SK-N-MC (cell line): Measurements from ENCODE around the gene HK1.

ENCODE experiments used
- DNase-seq: peaks from one replicate; pipeline ENCODE4 v3.0.0-alpha.2; 2011; ENCODE audit warnings: low read depth, low spot score
- H3K27ac ChIP-seq: fragments of 200-600 bp; sonication (generic); 2 replicates; pipeline ENCODE4 v1.5.1; 2016; ENCODE audit warnings: mixed run types
- H3K36me3 ChIP-seq: fragments of 200-600 bp; sonication (generic); 2 replicates; pipeline ENCODE4 v1.6.1; 2017; ENCODE audit warnings: antibody characterized with exemption, low read length, mixed read lengths; ENCODE audit not compliant: insufficient read depth
- H3K4me3 ChIP-seq: fragments of 200-600 bp; sonication (generic); 2 replicates; pipeline ENCODE4 v1.5.1; 2016
- H3K9ac ChIP-seq: fragments of 200-600 bp; sonication (generic); 2 replicates; pipeline ENCODE4 v1.8.0; 2017; ENCODE audit warnings: mixed run types, mixed read lengths; ENCODE audit not compliant: insufficient read length
- H3K9me3 ChIP-seq: fragments of 200-600 bp; sonication (generic); 2 replicates; pipeline ENCODE4 v1.6.1; 2017; ENCODE audit warnings: low read depth, mild to moderate bottlenecking, antibody characterized with exemption, low read length, moderate library complexity, mixed read lengths
- EZH2 ChIP-seq: fragments of 200-600 bp; sonication (generic); IDR thresholded peaks from one replicate; pipeline ENCODE4 v1.6.1; 2017; ENCODE audit warnings: antibody characterized with exemption
- FOXP2 ChIP-seq: optimal IDR thresholded peaks from 2 replicates; pipeline ENCODE3; 2011; ENCODE audit warnings: mild to moderate bottlenecking, moderate library complexity; ENCODE audit not compliant: insufficient read depth; ENCODE audit errors: extremely low read length, control extremely low read depth
- POLR2AphosphoS5 ChIP-seq: IDR thresholded peaks from 2 replicates; pipeline ENCODE4 v1.6.1; 2012; ENCODE audit warnings: mild to moderate bottlenecking, low read depth, low read length, borderline replicate concordance

Gene HK1

GRCh38 chr10:69375307-69376151, 97.2 kb downstream of the HK1 start:
- no peaks in the 10 kb centered on the region for H3K36me3 ChIP-seq
- TF ChIP-seq EZH2 (no peak), FOXP2 (no peak), POLR2AphosphoS5 (no peak)
- H3K9ac ChIP-seq = no peak overlapping the region
- H3K9me3 ChIP-seq = no peaks in the 10 kb centered on the region
- no peak overlapping the region for H3K4me3 ChIP-seq
- H3K27ac ChIP-seq = no peak overlapping the region
- no peak for DNase-seq

- TF ChIP-seq FOXP2 = no peak
- TF ChIP-seq EZH2 = no peak
- no peak for TF ChIP-seq POLR2AphosphoS5
- H3K9ac ChIP-seq = no peak overlapping the region
- no peaks in the 10 kb centered on the region for H3K36me3 ChIP-seq
- DNase-seq = no peak
- H3K9me3 ChIP-seq = no peaks in the 10 kb centered on the region
- H3K4me3 ChIP-seq = no peak overlapping the region
- H3K27ac ChIP-seq = no peak overlapping the region
Measured at GRCh38 chr10:69376662-69377061, 98.4 kb downstream of the HK1 start.

- Histone ChIP-seq H3K4me3 (no peak overlapping the region), H3K9me3 (no peaks in the 10 kb centered on the region), H3K27ac (no peak overlapping the region), H3K36me3 (no peaks in the 10 kb centered on the region), H3K9ac (no peak overlapping the region)
- DNase-seq = no peak
- no peak for TF ChIP-seq FOXP2
- TF ChIP-seq EZH2 = no peak
- no peak for TF ChIP-seq POLR2AphosphoS5
Measured at GRCh38 chr10:69377191-69377590, 98.9 kb downstream of the HK1 start.

- Histone ChIP-seq H3K9ac (no peak overlapping the region), H3K4me3 (no peak overlapping the region), H3K36me3 (no peaks in the 10 kb centered on the region), H3K27ac (no peak overlapping the region), H3K9me3 (no peaks in the 10 kb centered on the region)
- TF ChIP-seq POLR2AphosphoS5 (no peak), EZH2 (no peak), FOXP2 (no peak)
- no peak for DNase-seq
Measured at GRCh38 chr10:69377933-69378332, 99.6 kb downstream of the HK1 start.

- no peak overlapping the region for H3K9ac ChIP-seq
- no peak overlapping the region for H3K27ac ChIP-seq
- TF ChIP-seq POLR2AphosphoS5 = no peak
- TF ChIP-seq EZH2 = no peak
- TF ChIP-seq FOXP2 = no peak
- no peak overlapping the region for H3K4me3 ChIP-seq
- DNase-seq = no peak
- no peaks in the 10 kb centered on the region for H3K36me3 ChIP-seq
- H3K9me3 ChIP-seq = no peaks in the 10 kb centered on the region
Measured at GRCh38 chr10:69379800-69380199, 101.5 kb downstream of the HK1 start.

GRCh38 chr10:69382382-69383117, 104.3 kb downstream of the HK1 start:
- H3K27ac ChIP-seq = no peak overlapping the region
- H3K9ac ChIP-seq = no peak overlapping the region
- no peak for DNase-seq
- H3K4me3 ChIP-seq = no peak overlapping the region
- no peaks in the 10 kb centered on the region for H3K9me3 ChIP-seq
- no peaks in the 10 kb centered on the region for H3K36me3 ChIP-seq
- TF ChIP-seq FOXP2 (no peak), EZH2 (no peak), POLR2AphosphoS5 (no peak)

GRCh38 chr10:69383558-69383957, 105.3 kb downstream of the HK1 start:
- TF ChIP-seq POLR2AphosphoS5 (no peak), EZH2 (no peak), FOXP2 (no peak)
- H3K4me3 ChIP-seq = no peak overlapping the region
- no peaks in the 10 kb centered on the region for H3K9me3 ChIP-seq
- H3K9ac ChIP-seq = no peak overlapping the region
- no peak for DNase-seq
- H3K27ac ChIP-seq = no peak overlapping the region
- no peaks in the 10 kb centered on the region for H3K36me3 ChIP-seq

- no peak for DNase-seq
- Histone ChIP-seq H3K36me3 (no peaks in the 10 kb centered on the region), H3K4me3 (no peak overlapping the region), H3K9me3 (no peaks in the 10 kb centered on the region), H3K9ac (no peak overlapping the region), H3K27ac (no peak overlapping the region)
- no peak for TF ChIP-seq EZH2
- no peak for TF ChIP-seq POLR2AphosphoS5
- TF ChIP-seq FOXP2 = no peak
Measured at GRCh38 chr10:69384320-69384719, 106.0 kb downstream of the HK1 start.

- no peaks in the 10 kb centered on the region for H3K36me3 ChIP-seq
- H3K27ac ChIP-seq = no peak overlapping the region
Measured at GRCh38 chr10:69385454-69386350, 107.4 kb downstream of the HK1 start.

More at GRCh38 chr10:69385454-69386350, 107.4 kb downstream of the HK1 start:
- no peak for TF ChIP-seq POLR2AphosphoS5
- no peak for TF ChIP-seq EZH2
- TF ChIP-seq FOXP2 = no peak
- no peak for DNase-seq
- Histone ChIP-seq H3K9ac (no peak overlapping the region), H3K9me3 (no peaks in the 10 kb centered on the region), H3K4me3 (no peak overlapping the region)
